Measurements from ENCODE around the gene NUDCD3.
A peak's percentile ranks its signal among the peaks of the same experiment; 100 is the strongest.

The NUDCD3 gene

GRCh38 chr7:44477938-44478337, 12.5 kb downstream of the NUDCD3 start:
- DNase-seq (ENCODE audit: low spot score): no peak

DNA sequence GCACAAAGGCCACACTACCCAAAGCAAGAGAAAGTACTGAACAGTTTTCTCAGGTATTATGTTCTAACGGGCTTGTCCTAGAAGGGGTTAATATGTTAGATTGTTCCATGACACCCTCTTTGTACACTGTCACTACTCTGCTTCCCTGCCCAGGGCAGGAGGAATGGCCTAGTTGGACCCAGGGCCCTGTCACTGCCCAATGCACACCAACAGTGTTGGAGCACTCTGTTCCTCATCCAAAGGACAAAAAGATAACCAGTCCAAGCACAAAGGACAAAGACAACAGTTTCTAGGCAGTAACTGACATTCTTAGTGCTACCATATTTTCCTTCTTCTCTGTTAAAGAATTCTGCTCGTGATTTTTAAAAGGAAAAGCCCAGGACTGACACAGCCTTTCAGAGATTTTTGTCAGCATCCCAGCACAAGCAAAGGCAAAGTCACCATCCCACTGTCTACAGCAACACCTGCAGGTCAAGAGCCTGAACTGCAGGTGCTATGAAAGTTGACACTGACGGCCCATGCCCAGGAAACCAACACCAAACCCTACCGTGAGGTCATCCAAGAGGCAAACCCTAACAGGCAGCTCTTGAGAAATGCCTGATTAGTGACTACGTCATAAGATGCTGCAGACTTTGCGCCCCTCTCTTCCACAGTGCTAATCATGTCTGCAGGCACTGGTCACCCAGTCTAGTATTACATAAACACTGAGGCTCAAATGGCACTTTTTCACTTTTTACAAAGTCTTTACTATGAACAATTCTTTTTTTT, 13.2 kb downstream of the NUDCD3 start:
- peak; percentile 84 for DNase-seq (ENCODE audit: low spot score)

DNA sequence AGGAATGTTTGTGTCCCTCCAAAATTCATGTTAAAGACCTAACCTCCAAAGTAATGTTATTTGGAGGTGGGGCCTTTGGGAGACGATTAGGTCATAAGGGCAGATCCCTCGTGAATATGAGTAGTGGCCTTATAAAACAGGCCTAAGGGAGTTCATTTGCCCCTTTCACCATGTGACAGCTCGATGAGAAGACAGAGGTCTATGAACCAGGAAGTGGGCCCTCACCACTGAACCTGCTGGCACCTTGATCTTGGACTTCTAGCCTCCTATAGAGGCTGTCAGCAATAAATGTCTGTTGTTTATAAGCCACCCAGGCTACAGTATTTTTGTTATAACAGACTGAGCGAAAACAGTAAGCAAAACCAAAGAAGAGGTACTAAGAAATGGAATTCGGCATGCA, 14.1 kb downstream of the NUDCD3 start:
- DNase-seq (ENCODE audit: low spot score): no peak

DNA sequence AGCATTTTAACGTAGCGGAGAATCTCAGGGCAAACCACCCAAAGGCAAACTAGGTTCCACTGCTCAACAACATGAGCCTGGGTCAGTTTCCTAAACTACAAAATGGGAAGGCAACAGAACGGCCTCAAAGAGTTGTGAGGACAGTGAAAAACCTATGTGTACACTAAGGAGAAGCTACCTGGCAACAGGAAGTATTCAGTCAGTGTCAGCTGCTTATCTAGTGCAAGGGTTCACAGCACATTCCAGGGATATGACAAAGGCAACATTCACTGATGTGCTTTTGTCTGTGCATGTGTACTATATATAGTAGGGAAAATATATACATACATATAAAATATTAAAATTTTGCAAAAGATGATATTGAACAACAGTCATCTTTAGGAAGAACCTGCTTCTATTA, 17.2 kb downstream of the NUDCD3 start:
- DNase-seq (ENCODE audit: low spot score): peak; percentile 82

GRCh38 chr7:44472843-44473242, 17.6 kb downstream of the NUDCD3 start:
- no peak for DNase-seq (ENCODE audit: low spot score)

- no peak for DNase-seq (ENCODE audit: low spot score)
Observed at GRCh38 chr7:44471850-44472249, 18.6 kb downstream of the NUDCD3 start.

GRCh38 chr7:44471436-44471835, 19.0 kb downstream of the NUDCD3 start:
- DNase-seq (ENCODE audit: low spot score): no peak

DNA sequence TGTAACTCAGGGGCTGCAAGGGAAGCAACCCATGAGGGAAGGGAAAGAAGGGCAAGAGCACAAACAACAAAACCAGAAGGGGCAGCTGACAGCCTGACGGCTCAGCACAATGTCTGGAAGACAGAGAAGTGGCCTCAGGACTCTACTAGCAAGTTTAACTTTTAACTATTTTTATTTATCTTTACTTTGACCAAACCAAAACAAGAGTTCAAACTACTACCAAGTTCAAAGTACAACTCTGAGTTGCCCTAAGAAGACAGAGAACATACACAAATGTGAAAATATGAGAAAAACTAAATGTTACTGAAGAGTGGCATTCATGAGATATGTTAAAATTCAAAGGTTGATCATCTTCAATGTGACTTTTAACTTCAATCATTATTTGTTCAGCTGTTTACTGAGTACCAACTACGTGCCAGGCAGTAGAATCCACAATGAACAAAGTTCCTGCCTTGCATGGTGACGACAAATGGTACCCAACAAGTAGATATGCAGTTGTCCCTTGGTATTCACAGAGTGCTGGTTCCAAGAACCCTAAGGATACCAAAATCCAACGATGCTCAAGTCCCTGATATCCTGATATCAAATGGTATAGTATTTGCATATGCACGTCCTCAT, 19.7 kb downstream of the NUDCD3 start:
- no peak for DNase-seq (ENCODE audit: low spot score)

GRCh38 chr7:44470135-44470479, 20.4 kb downstream of the NUDCD3 start:
- DNase-seq (ENCODE audit: low spot score): no peak

GRCh38 chr7:44469461-44470134, 20.9 kb downstream of the NUDCD3 start:
- no peak for DNase-seq (ENCODE audit: low spot score)

DNA sequence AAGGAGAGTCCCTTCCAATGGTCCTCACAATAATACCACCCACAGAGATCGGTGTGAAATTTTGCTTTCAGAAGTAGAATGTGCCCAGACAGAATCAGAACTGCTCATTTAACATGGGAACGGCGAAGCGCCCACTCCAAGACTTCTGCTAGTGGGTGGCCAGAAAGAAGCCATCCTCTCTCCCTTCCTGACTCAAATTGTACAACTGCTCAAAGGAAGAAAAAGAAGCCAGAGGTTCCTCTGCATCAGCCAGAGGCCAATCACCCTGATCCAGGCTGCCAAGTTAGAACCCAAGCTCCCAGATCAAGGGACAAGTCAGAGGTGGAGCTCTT, 23.3 kb downstream of the NUDCD3 start:
- no peak for DNase-seq (ENCODE audit: low spot score)

DNA sequence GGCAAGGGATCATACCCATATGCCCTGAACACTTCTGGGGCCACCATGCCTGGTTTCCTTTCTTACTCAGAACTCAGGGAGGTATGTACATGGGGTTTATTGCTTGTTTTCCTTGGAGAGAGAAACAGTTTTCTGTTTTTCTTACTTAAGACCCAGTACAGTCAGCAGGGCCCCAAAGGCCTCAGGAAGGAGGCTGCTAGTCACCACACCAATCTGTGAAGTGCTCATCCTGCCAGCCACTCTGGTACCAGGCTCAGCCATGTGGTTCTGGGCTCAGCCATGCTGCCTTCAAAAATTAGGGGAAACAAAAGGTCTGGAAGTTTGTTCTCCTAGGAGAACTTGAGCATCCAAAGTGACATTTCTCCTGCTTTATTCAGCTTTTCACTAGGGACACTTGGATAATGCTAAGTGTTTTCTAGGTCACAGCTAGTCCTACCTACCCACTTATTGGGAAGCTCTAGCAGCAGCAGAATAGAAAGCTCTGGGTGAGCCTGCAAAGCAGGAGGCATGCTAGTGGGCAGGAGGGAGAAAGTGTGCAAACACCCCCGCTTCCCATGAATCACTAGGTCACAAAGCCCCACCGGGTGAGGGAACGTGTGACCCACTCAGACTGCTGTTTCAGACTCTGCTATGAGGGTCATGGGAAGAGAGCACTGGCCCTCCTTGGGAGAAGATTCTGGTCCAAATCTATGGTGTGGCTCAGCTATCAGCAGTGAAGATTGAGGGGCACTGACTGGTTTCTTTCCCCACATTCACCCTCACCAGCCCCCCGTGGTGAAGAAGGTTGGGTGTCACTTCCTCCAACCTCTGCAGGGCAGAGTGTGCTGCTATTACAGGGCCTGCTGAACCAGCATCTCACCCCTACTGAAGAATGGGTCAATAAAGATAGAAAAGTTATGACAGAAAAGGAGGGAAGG, 23.9 kb downstream of the NUDCD3 start:
- no peak for DNase-seq (ENCODE audit: low spot score)

GRCh38 chr7:44465490-44465889, 25.0 kb downstream of the NUDCD3 start:
- DNase-seq (ENCODE audit: low spot score): no peak

GRCh38 chr7:44463169-44463808, 27.2 kb downstream of the NUDCD3 start:
- no peak for DNase-seq (ENCODE audit: low spot score)

DNA sequence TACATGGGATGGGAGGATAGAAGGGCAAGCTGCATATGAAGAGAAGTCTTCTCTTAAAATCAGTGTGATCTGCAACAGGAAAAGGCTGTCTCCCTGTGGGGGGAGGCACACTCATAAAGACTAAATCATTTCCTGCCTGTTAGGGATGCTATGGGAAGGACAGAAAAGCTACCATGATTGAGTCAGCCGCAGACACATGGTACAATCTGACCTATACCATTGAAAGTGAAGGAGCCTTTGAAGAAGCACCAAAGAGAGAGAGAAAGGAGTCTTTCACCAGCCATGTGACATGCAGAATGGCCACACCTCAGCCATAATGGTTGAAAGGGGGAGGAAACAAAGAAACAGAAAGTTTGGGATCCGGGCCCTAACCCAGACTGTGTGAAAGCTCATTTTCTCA, 29.1 kb downstream of the NUDCD3 start:
- peak; percentile 84 for DNase-seq (ENCODE audit: low spot score)

DNA sequence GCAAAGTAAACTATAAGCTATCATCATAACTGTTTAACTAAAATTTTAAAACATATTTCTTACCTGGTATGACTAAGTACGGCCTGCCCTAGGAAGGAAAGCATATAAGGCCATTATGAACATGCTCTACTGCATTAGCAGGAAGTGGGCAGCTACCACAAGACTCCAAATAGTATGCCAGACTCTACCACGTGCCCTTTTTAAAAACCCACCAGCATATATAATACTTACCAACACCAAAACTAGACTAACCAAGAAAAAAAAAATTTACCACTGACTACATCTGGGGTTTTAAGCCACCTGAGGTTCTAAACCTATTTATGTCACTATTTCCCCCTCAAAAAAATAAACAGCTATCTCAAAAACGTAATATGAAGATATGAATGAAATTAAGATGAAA, 30.1 kb downstream of the NUDCD3 start:
- DNase-seq (ENCODE audit: low spot score): no peak

- DNase-seq (ENCODE audit: low spot score): no peak
Observed at GRCh38 chr7:44455155-44455554, 35.3 kb downstream of the NUDCD3 start.

DNA sequence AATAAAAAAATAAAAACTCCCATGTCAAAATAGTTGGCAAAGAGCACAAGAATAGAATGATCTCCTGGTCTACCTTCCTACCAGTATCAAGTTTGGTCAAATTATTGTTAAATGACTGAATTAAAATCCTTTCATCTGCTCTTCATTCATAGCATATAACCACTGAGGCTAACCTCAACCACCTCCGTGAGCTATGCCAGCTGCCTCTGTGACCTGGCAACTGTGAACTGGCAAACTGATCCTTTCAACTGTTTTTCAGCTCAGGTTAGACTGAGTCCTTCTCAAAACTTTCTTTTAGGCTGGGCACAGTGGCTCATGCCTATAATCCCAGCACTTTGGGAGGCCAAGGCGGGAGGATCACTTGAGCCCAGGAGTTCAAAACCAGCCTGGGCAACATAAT, 36.1 kb downstream of the NUDCD3 start:
- DNase-seq (ENCODE audit: low spot score): no peak

- DNase-seq (ENCODE audit: low spot score): no peak
Observed at GRCh38 chr7:44451123-44451522, 39.3 kb downstream of the NUDCD3 start.

DNA sequence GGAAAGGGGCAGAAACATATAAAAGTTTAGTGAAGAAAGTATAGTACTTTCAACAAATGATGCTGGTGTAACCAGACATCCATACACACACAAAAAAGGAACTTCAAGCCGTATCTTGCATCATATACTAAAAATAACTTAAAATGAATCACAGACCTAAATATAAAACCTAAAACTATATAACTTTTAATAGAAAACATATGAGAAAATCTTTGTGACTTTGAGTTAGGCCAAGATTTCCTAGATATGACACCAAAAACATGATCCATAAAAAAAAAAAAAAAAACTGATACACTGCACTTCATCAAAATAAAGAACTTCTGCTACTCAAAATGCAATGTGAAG, 40.9 kb downstream of the NUDCD3 start:
- no peak for DNase-seq (ENCODE audit: low spot score)

- DNase-seq (ENCODE audit: low spot score): peak; percentile 73
Observed at GRCh38 chr7:44448922-44449583, 41.4 kb downstream of the NUDCD3 start.

Measured in COLO829 (cell line).